ENCODE results near the gene GRIK1. TPM values are rescaled to one million over a fixed set of nuclear protein-coding genes. Genes with fewer than 3 reads are reported as not detected.

The GRIK1 gene
- polyA plus RNA-seq, 4 donors, result 1.3 to 3.3 (median 2.2) TPM

DNA sequence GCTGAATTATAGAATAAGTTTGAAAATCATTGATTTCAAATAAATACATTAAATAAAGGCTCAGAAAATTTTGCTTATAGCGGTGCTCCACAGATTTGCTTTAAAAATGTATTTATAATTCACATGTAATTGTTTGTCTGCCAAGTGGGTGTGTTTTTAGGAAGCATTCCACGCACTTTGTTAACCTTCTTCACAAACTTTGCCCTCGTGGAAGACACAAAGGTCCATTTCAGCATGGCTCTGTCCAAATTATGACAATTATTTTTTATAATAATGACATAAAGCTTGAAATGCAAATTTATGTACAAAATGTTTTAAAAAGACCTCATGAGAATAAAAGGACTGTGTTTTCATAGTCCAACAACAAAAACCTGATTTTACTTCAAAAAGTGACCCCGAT, 146.1 kb downstream of the GRIK1 start:
- DNase-seq (ENCODE audit: low read depth in 4 of 4, low spot score in 3 of 4), result no peak

DNA sequence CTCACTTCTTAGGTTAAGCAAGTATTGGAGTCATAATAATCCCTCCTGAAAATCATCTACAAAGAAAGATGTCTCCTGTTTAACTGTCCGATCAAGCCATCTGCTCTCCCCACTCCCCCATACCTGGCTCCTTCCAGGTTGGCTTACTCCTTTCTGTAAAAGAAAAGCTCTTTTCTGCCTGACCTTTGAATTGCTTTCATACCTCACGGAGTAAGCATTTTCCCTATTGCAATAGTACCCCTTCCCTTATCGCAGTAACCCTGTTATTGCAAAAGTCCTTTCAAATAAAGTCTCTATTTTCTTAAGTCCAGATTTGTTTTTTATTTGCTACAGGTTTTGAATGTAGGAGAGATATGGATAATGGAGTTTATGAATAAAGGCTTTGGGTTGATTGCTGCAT, 150.4 kb downstream of the GRIK1 start:
- no peak for DNase-seq (ENCODE audit: low read depth in 4 of 4, low spot score in 3 of 4)

DNA sequence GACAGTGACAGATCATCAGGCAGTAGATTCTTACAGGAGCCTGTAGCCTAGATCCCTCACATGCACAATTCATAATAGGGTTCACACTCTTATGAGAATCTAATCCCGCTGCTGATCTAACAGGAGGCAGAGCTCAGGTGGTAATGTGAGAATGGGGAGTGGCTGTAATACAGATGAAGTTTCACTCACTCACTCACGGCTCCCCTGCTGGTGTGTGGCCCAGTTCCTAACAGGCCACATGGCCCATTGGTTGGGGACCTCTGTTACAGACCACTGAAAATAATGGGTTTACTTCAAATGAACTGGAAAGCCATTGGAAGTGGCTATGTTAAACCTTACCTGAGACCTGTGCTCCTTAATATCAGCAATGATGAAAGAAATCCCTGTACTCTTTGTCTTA, 151.0 kb downstream of the GRIK1 start:
- DNase-seq (ENCODE audit: low read depth in 4 of 4, low spot score in 3 of 4), result no peak

DNA sequence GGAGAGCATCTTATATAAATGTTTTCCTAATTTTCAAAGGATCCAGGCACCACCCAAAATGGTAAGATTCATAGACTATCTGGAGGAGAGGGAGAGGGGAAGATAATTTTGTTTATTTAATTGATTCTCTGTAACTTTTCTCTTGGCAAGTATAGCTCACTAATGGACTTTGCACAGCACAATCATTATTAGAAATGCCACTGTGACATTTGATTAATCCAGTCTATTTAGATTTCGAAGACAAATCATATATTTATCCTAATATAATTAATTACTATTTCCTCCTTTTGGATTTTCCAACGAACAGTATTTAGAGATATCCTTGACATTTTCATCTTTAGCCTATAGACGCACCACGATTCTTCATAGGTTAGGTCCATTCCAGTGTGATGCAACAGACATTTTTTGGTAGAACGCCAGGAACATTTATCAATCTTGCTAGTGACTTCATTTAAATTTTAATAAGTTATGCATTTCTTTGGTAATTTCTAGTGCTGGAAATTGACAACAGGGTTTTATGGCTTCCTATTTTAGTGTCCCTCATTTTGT, 152.4 kb downstream of the GRIK1 start:
- DNase-seq (ENCODE audit: low read depth in 4 of 4, low spot score in 3 of 4), result no peak

DNA sequence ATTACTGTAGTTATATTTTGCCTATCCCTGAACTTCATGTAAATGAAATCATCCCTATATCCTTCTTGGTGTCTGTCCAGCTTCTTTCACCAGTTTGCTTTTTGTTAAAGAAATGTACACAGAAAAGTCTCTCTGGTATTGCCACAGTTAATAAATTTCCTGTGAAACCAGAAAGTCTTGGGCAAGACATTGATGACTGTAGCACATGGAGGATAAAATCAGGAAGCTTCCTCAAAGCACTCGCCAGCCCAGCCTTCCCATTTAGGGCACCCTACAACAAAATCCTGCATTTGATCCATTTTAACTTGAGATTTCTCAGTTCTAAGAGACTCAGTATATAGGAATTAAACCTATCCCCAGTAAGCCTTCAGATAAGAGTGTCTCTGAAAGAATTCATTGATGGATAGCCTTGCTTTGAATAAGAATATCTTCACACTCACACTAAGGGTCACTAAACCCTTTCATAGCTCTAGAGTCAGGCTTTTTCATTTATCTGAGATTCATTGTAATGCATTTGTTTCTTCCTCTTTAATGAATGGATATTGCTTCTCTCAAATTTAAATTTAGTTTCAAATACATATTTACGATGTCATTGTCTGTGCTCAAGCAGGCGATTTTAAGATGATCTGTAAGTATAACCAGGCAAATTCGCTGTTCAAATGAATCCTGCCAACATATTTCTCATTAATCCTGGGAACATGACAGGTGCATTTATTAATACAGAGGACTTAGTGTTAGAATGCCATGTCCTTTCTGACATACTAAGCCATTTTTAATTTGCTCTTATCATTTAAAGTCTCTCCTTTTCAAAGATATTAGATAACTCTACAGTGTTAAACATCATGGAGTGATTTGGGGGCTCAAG, 153.1 kb downstream of the GRIK1 start:
- DNase-seq (ENCODE audit: low read depth in 4 of 4, low spot score in 3 of 4), result no peak

DNA sequence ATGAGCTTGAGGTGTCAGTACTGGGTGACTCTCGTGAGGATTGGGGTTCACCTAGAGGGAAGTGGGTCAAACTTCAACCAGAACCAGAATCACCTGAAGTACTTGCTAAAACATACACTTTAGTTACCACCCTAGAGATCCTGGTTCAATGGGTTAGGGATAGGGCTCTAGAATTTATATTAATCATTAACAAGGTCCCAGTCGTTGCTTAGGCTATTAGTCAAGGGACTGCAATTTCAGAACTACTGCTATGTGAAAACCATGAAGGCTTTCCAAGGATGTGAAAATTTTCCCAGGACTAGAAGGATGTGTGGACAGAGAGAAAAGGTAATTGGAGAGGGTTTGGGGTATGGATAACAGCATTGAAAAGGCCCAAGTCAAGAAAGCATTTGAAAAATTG, 162.6 kb downstream of the GRIK1 start:
- DNase-seq (ENCODE audit: low read depth in 4 of 4, low spot score in 3 of 4), result no peak

DNA sequence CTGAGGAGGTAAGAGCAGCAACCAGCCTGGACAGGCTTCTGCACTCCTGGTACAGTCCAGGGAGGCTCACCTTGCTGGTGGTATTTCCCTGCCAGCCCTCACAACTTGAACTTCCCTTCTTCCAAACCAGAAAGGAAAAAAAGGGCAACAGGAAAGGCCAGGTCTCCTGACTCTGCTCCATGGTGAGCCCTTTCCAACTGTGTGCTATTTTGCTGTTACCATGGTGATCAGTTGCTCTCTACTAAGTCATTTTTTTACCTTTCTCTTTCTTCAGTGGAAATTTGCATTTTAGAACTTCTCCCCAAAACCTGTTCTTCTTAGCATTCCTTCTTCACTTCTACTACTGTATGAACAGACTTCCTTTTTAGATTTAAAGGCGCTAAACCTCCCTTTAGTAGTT, 164.3 kb downstream of the GRIK1 start:
- DNase-seq (ENCODE audit: low read depth in 4 of 4, low spot score in 3 of 4), result no peak

DNA sequence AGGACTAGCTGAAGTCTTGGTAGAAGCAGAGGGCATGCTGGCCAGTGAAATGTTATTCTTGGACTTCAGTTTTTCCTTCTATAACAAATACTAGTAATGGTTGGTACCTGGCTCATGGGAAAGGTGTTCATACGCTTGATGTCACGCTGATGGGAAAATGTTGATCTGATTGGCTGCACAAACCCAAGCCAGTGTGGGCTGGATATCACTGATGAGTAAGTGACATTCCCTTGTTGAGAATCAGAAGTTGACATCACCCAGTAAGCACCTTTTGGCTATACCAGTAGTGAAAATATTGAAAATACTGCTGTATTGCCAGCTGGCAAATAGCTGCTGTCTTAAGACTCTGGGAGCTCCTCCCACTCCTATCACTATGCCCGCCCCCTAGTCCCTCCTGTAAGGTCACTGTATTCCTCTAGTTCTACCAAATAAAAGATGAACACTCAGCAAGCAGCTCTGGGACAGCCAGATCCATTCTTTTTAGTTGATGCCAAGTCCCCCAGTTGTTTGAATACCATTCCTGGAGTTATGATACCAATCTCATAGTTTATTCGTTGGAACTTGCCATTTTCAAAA, 168.2 kb downstream of the GRIK1 start:
- DNase-seq (ENCODE audit: low read depth in 4 of 4, low spot score in 3 of 4), result no peak

DNA sequence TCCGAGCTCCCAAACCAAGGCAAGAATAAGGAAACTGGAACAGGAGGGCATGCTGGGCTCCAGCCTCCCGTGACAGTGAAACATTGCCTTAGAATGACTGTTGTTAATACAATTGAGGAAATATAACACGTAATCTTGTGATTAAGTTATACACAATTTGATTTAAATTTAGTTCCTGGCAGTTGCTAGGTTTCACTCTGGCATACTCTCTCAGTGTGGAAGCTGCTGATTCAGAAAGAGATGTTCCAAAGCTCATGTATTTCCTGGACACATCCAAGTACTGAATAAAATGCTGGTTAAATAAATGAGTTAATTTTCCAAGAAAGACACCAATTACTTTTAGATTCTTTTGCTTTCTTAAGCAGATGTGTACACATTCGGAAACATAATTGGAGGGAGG, 176.1 kb downstream of the GRIK1 start:
- no peak for DNase-seq (ENCODE audit: low read depth in 4 of 4, low spot score in 3 of 4)

DNA sequence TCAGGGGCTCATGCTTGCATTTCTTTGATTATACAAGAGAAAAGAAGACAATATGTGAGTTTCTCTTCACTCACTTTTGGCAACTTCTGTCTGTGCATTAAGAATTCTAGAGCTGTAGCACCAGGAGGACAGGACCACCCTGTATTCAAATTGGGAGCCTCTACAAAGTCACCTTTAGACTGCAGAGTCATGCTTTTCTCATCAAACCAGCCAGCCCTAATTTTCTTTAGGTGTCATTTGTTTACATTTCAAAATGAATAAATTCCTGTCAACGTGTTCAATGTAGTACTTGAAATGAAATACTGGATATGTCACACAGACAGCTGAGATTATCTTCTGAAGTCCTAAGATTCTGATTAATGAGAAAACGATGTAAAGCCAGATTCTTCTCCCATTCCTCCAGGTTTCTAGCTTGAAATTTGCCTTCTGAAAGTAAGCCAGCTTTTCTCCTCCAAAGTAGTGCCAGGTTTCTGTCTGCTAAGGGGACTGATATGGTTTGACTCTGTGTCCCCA, 177.2 kb downstream of the GRIK1 start:
- DNase-seq (ENCODE audit: low read depth in 4 of 4, low spot score in 3 of 4), result no peak

DNA sequence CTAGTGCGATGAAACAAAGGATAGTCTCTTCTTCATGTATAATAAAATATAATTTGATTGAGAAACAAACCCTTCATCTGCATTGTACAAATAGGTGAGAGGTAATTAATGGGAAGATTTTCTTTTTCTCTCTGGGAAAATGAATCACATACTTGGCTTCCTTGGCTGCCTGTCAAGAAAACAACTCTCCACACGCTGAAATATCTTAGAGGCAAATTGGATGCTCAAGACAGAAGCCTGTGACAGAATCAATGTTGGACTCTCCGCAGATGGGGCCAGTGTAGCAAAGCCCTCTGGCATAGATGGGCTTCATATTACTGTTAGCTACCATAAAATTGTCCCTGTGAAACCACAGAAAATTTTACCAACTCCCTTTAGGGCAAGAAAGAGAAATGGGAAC, 186.6 kb downstream of the GRIK1 start:
- DNase-seq (ENCODE audit: low read depth in 4 of 4, low spot score in 3 of 4), result no peak

DNA sequence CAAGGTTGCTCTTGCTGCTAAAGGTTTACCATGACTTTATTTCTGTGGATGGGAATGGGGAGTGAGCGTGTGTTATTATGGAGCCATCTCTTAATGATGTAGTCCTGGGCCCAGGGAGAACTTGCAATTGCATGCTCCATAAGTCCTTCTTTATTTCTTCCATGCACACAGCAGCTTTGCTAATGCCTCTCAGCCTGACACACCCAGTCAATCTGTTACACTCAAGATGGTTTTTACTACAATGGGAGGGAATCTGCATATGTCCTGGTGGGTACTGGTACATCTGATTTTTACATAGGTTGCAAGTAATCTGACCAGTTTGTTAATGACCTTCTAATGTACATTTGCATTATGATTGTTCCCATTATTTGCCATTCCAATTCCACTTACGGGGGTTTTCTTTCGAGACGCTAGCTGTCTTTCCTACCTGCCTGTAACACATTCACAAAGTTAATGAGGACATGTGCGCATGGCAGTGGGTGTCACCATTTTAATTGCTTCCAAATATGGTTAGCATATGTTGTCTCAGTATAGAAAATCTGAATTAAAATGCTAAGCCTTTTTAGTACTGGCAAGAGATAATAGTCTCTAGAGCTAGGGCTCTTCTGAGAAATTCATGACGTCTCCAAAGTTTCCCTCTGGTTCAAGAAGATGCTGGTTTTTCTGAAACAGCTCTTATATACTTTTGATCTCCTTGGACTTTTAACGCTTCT, 188.2 kb downstream of the GRIK1 start:
- no peak for DNase-seq (ENCODE audit: low read depth in 4 of 4, low spot score in 3 of 4)

DNA sequence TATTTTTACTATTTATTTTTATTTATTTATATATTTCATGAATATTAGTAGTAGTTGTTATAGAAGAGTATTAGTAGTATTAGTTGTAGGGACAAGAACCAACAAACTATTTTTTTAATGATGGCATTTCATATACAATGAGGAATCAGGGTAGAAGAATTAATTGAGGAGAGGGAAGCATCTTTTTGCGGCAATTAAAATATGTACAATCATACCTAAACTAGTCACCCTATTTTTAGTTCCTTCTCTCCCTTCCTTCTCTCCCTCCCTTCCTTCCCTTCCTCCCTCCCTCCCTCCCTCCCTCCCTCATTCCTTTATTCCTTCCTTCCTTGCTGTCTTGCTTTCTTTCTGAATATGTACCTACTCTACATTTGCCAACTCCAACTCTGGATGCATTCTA, 189.8 kb downstream of the GRIK1 start:
- no peak for DNase-seq (ENCODE audit: low read depth in 4 of 4, low spot score in 3 of 4)

DNA sequence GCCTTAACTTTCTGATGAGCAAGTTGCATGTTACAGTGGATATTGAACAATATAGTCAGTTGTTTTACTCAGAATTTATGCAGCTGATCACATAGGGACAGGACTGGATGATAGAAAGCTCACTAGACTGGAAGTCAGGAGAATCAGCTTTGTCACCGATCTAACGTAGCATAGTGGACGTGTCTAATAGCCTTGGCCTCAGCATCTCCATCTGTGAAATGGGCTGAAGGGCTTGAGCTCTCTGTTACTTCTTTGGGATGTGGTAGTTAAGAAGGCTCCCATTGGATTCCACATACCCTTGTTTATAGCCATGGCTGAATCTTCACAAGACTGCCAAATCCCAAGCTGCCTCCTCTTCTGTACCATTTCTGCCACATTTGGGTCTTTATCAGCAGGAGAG, 190.6 kb downstream of the GRIK1 start:
- DNase-seq (ENCODE audit: low read depth in 4 of 4, low spot score in 3 of 4), result no peak

DNA sequence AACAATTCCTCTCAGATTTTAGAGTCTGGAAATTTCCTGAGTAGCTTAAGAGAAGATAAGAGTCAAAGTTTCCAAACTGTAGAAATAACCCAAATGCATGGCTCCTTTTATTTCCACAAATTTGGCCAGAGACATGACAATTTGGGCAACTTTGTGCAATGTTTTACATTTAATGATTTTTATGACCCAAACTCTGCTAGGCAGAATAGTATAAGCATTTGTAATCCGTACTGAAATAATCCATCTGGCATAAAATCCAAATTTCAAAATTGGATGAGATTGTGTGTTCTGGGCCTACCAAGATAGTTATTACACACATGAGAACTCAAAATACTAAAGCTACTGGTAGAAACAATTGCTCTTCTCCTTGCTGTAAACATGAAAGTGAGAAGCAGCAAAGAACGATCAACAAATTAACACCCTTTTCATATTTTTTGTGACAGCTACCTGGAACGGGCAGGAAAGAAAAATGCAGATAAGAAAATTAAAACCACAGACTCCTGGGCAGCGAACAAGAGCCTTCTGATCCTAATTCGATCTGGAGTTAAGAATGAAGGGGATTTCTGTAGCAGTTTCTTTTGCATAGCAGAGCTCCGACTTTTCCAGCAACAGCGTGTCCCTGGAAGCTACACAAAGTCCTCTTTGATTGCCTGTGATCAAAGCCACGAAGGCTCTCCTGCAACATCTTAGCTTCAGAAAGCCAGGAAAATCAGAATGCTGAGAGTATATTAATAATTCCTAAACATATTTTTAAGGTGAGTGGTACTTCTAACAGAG, 191.2 kb downstream of the GRIK1 start:
- no peak for DNase-seq (ENCODE audit: low read depth in 4 of 4, low spot score in 3 of 4)

DNA sequence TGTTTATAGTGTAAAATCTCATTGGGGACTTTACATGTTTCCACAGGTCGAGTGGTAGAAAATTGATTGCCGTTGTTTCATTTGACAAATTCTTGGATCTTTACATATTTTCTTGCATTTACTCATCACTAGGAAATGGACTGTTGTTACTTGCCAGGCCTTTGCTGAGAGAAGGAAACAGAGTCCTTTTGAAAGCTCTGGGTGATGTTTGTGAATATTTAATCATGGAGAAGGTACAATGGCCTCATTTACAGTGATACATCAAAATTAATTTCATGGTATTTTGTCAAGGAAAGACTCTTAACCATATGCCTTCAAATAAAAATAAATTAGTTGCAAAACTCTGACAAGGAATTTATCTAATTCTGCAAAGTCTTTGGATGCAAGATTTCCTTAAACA, 198.0 kb downstream of the GRIK1 start:
- DNase-seq (ENCODE audit: low read depth in 4 of 4, low spot score in 3 of 4), result no peak

DNA sequence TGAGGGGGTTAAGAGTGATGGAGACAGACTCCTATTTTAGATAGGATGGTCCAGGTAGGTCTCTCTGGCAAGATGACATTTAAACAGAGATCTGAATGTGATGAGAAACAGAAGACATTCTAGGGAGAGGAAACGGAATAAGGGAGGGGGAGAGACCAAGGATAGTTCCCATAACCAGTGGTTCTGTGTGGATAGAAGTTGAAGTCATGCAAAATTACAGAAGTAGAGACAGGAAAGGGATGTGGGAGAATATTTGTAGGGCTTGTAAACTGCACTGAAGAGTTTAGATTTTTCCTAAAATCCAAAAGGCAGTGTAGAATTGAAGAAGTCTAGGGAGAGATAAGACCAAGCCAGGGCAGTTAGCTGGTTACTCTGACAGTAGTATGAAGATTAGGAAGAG, 200.6 kb downstream of the GRIK1 start:
- no peak for DNase-seq (ENCODE audit: low read depth in 4 of 4, low spot score in 3 of 4)

DNA sequence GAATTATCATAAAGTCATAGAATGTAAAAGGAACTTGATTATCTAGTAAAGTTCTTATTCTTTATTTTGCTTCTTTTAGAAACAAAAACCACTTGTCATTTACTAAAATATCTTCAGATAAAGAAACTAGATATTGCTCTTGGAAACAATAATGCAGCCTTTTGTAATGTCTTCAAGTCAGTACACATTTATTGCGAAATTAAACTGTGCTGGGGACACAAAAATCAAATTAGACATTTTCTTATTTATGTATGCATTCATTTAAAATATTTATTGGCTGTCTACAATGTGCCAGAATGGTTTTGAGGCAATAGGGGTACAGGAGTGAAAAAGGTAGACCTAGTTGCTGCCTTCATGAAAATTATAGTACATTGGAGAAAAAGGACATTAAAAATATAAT, 201.1 kb downstream of the GRIK1 start:
- DNase-seq (ENCODE audit: low read depth in 4 of 4, low spot score in 3 of 4), result no peak

DNA sequence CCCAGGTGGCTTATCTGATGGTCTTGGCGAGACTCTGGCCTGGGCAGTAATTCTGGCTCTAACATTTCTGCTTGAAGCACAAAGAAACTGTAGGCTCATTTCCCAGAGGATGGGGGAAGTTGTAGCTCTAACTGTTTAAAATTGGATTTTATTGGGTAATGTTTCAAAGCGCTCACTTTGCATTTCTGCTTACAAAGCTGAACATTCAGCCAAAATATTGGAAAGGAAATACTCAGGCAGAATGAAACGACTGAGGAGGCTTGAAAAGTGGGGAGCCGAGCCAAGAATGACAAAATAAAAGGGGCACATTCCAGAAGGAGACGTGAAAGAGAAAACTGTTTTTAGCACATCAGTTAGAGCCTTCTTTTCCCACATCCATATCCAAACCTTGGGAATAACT, 202.6 kb downstream of the GRIK1 start:
- no peak for DNase-seq (ENCODE audit: low read depth in 4 of 4, low spot score in 3 of 4)

DNA sequence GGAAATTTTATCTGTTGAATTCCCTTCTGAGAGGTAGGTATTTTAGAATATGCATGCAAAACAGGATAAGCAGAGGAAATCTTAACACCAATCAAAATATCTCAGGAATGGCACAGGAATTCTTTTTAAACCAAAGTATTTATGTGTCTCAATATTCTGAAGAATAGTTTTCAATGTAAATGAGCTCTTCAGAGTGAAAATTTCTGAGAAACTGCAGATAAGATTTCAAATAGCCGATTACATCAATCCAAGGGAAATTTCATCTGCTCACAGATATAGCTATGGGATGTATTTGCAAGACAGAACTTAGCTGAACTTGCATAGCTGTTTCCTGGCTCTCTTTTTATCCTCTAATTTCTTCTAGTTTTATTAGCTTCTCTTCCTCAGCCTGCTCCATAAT, 209.5 kb downstream of the GRIK1 start:
- DNase-seq (ENCODE audit: low read depth in 4 of 4, low spot score in 3 of 4), result no peak

DNA sequence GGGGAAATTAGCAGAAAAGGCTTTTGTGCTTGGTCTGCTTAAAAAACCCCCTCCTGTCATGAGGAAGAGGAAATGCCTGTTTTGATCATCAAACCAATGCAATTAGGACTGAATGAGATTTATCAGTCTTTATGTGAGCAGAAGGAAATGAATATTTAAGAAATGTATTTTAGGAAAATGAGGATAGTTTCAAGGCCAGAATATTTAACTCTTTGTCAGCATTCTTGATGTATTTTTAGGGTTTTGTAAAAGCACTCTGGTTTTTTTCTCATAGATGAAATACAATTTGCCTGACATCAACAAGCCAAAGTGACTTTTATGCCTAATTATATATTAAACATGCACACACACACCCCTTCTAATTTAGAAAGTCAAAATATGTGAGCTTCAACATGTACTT, 213.8 kb downstream of the GRIK1 start:
- DNase-seq (ENCODE audit: low read depth in 4 of 4, low spot score in 3 of 4), result no peak

Measured in left renal pelvis (tissue), 4 donors.